HG03135 (cell line): ENCODE data around the gene UGP2.
A peak's percentile ranks its signal among the peaks of the same experiment; 100 is the strongest.

Experiments
- ATAC-seq: cut with Tn5 transposase; IDR thresholded peaks from one replicate; pipeline ENCODE4 v1.9.1; 2021; ENCODE audit warnings: mild to moderate bottlenecking, moderate library complexity; ENCODE audit not compliant: unreplicated experiment

UGP2 gene

DNA sequence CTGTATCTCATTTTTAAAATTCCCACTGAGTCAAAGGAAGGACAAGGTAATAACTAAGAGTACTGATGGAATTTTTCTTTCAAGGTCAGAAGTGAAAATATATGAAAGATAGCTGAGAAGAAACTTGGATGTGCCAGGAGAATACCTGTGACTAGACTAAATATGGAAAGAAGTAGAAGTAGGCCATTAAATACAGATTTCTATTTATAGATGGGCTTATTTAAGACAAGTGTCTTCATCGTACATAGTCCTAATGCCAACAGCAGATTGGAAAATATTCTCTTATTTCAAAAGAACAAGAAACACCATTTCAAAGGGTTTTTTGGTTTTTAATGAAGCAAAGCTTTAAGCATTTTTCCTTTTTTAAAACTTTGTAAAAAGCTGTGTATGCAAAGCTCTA, 22.0 kb downstream of the UGP2 start:
- ATAC-seq = no peak

DNA sequence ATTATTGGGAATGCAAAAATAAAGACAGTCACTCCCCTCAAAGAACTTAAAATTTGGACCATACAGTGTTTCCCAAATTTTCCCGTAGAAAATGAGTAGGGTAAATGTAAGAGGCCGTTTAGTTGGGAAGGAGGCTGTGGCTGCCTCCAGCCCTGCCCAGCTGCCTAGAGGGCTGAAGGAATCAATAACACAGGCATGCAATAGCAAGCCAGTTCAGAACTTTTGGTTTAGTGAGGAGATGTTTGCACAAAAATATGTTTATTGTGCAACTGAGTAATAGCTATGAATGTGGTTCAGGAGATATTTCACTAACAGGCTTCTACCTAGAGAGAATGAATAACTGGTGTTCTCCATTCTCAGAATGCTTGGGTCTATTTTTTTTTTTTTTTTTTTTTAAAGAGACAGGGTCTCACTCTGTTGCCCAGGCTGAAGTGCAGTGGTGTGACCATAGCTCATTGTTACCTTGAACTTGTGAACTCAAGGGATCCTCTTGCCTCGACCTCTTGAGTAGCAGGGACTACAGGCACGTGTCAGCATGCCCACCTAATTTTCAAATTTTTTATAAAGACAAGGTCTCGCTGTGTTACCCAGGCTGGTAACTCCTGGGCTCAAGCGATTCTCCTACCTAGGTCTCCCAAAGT, 23.6 kb downstream of the UGP2 start:
- ATAC-seq = no peak

DNA sequence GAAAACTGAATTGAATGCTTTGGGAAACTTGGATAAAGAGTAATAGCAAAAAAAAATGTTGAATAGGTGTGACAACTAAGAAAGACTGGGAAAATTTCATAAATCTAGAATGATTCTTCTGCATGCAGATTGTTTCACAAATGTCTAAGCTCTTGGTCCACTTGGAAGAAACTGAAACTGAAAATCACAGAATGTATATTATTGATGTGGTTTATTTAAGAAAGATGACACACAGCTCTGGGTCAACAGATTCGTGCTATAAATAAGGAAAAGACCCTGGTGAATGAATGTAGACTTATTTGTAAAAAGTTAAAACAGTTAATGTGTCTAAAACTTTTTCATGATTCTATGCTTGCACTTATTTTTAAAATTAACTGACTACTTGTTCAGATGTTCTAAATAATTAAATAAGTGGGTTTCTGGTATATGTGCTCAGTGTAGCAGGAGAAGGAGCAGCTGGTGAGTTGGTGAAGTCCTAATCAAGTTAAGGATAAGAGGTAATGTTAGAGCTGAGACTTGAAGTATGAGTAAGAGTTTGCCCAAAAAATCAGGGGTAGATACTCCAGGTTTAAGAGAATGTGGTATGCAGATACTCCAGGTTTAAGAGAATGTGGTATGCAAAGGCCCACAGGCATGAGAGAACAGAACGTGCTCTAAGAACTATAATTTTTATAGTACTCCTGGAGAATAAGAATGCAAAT, 24.5 kb downstream of the UGP2 start:
- no peak for ATAC-seq

DNA sequence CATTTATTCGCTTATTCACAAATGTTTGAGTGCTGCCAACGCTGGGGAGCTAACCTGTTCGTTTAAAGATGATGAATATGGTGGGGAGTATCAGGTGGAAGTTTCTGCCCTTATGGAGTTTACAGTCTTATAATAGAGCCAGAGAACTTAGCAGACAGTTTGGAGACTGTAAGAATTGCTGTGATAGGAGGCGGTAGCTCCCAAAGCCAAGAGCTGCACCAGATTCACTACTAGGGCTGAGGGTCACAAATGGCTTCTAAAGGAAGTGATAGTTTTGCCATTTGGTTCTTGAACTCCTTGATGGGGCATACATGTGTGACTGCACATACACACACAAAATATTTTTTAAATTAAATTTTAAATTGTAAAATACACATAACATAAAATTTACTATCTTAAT, 29.0 kb downstream of the UGP2 start:
- ATAC-seq = no peak

DNA sequence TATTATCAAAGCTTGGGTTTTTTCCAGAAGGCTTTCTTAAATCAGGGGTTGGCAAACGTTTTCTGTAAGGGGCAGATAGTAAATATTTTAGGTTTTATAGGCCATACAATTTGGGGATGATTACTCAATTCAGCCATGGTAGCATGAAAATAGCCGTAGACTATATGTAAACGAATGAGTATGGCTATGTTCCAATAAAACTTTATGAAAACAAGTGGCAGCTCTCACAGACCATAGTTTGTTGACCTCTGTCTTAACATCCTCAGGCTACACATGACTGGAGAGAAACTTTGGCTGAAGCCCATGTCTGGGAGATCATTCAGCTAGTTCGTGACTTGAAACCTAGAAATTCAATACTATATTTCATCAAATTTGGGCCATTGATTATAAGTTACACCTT, 30.2 kb downstream of the UGP2 start:
- ATAC-seq = no peak

DNA sequence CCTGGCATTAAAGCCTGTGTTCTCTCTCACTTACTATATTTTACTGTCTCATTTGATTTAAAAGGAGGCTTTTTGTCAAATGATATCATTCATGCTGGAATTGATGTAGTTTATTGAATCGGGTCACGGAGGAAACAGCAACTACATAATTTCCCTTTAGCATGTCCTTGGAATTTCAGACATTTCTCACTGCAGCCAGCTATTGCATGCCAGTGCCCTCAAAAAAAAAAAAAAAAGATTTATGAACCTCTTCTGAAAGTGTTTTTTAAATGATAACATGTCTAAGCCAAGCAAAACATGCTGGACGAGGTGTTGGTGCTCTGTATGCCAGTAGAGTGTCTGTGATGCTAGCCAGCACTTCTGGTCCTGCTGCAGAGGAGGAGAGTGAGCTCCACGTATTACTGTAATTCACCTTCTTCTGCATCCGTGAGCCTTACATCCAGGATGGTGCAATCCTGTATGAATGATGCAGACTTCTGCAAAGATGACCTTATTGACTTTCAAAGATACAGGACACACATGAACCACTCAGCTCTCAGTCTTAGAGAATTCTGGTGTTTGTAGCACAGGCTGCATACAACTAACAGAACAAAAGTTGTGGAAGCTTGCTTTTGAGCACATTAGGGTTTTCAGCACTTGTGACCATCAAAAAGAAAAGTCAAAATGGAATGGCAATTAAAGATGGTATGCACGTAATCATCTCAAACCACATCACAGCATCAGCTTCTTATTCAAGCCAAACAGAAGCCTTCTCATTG, 31.1 kb downstream of the UGP2 start:
- ATAC-seq = no peak

DNA sequence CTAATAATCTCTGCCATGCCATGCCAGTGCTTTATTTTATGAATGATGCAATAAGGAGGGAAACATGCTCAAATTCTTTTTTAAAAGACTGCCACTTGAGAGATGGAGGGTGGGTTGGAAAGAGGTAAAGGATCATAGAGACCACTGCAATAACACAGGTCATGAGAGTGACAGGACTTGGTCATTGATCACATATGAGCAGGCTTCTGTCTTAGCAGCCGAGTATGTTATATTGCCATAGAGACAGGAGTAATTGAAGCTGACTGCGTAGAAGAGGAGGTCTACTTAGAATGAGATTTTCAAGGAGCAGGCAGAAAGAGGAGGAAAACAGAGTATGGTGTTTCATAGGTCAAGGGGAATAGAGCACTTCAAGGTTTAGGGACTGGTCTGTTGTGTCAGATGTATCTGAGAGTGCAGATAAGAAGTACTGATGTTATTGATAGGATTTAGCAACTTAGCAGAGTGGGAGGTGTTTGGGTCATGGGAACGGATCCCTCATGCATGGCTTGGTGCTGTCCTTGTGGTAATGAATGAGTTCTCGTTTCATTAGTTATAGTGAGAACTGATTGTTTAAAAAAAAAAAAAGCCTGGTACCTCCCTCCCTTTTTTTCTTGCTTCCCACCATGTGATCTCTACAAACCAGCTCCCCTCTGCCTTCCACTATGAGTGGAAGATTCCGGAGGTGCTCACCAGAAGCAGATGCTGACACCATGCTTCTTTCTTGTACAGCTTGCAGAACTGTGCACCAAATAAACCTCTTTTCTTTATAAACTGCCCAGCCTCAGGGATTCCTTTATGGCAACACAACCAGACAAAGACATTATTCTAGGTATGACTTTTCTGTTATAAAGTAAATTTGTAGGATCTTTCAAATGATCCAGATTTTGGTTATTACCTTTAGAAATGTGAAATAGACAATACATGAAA, 32.8 kb downstream of the UGP2 start:
- ATAC-seq = no peak

DNA sequence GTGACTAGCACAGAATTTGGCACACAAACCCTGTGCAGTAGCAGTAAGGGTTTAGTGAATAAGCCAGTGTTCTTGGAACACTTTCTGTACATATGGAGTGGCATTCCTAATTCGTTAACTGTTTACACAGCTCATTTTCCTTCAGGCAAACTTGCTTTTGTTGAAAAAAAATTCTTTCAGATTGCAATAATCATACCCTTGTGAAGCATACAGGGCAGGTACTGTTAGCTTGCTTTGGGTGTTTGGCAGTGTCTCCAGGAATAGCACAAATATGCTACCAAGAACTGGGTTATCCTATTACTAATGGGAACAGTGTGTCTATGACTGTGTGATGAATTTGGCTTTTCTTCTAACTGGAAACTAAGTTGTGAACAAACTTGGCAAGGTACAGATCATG, 33.4 kb downstream of the UGP2 start:
- ATAC-seq = no peak

DNA sequence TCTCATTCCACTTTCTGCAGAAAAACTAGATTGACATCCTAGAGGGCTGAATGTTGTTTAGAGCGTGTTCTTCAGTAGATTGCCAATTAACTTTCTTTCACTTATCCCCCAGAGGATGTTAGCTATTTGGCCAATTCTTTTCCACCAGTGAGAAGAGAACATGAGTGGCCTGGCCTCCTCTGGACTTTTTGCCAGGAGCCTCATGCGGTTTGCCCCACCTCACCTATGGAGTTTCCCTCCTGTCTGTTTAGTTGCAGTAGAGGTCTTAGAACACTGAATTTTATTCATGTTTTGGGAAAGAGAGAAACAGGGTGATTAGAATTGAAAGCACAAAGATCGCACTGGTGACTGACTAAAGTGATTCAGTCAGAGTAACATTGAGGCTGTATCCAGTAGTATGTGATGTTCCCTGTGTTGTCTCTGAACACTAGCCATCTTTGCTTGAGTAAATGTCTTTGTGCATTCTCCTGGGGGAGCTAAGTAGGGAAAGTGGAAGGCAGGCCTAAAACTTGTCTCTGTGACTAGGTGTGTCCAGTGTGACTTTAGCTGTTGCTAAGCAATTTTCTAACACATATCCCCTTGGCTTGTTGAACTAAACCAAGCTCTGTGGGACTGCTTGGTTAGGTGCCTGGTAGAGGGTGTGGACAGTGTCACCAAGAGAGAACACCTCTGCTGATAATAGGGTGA, 34.0 kb downstream of the UGP2 start:
- no peak for ATAC-seq

DNA sequence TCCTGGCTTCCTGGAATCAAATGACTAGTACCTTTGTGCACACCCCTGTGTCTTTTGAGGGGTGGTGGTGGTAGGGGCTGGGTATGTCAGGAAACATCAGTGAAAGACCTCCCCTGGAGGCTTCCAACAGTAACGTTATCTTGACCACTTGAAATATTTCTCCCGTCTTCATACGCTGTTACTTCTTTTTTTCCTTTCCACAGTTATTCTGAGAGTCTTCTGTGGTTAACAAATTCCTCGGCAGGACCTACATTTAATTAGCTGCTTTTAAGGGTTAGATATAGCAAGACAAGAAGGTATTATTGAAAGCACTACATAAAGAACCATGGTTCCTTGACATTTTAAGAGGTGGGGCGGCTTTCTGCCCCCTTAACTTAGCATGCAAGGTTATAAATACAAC, 34.6 kb downstream of the UGP2 start:
- ATAC-seq = no peak

DNA sequence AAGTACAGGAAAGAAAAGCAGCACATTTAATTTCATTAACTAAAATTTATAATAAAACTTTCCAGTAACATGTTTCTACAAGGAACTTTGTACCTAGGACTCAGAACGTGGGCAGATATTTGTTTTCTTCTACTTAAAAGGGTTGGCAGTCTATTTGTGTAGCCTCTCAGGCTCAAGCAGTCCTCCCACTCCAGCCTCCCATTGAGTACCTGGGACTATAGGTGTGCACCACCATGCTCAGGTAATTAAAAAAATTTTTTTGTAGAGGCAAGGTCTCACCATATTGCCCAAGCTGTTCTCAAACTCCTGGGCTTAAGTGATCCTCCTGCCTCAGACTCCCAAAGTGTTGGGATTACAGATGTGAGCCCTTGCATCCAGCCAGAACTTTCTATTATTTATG, 36.8 kb downstream of the UGP2 start:
- no peak for ATAC-seq

DNA sequence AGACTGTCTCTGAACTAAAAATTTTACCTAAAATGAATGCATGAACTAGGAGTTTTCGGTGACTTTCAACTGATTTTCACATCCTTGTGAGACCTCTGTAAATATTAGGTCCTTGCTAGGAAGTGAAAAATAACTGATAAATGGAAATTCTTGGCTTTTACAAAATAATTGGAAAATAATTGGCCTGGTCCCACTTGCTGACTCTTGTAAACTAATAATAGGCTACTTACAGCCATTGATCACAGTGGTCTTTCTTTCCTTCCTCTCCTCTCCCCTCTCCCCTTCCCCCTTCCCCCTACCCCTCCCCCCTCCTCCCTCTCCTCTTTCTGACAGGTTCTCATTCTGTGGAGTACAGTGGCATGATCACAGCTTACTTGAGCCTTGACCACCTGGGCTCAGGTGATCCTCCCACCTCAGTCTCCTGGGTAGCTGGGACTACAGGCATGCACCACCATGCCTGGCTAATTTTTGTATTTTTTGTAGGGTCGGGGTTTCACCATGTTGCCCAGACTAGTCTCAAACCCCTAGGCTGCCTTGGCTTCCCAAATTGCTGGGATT, 38.3 kb downstream of the UGP2 start:
- ATAC-seq = no peak

DNA sequence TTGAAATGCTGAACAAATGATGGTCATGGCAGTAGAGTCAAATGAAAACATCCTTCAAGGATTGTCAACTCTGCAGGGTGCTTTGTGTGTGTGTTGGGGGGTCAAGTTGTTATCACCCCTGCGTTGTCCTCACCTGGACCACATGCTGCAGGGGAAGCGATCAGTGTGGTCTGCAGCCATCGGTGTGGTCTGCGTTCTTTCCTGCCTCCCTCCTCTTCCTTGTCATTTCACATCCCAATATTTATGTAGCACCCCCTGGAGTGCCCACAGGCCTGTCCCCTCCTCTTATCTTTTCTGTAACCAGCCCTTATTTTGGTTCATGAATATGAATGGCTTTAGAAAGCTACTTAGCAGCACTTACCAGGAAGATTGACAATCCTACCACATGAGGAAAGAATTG, 38.9 kb downstream of the UGP2 start:
- no peak for ATAC-seq

DNA sequence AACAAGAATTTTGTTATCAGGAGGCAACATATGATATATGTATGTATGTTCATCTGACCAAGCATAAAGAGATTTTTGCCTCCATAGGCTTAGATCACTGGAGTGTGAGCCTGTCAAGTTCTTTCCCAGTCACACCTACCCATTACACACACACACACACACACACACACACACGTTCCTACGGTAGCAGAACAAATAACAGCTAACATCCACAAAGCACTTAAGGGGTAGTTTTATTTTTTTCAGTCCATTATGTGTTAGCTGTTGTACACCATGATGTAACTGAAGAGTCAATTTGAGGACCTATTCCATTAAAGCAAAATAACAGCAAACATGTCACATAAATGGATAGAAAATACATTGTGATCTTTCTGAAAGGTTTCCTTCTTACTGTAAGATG, 39.5 kb downstream of the UGP2 start:
- ATAC-seq = no peak

DNA sequence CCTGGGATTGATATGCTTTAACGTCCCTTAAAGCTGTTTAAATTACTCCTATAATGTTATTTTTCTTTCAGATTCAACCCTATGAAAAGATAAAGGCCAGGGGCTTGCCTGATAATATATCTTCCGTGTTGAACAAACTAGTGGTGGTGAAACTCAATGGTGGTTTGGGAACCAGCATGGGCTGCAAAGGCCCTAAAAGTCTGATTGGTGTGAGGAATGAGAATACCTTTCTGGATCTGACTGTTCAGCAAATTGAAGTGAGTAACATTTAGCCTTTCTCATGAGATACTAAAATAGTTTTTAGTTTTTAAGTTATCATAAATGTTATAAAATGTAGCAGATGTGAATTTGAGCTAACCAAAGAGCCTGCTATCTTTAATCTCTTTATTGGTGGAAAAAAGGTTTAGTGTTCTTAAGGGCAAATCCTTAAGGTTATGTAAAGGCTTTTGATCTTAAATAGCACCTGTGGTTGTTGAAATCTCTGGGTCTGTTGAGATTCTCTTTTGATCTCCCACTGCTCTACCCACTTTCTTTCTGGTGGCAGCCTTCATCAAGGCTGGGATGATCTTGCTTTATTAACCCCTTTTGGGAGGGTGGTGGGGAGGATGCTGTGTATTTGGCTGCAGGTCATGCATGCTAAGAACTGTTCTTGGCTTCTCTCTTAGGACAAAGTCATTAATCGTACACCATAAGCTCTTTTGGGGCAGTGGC, 40.9 kb downstream of the UGP2 start:
- ATAC-seq = no peak

DNA sequence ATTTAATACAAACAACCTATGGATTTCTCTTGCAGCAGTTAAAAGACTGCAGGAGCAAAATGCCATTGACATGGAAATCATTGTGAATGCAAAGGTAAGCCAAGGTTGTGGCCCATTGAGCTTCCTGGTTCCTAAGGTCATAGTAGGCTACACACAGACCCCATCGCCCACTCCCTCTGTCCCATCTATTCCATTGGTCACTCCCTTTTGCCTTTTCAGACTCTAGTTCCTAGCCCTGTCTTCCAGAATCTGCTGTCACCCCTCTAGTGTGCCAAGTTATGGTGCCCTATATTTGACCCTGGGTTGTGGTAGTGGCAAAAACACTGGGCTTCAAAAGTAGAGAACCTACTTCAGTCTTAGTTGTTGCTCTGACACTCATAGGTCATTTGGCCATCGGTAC, 44.7 kb downstream of the UGP2 start:
- no peak for ATAC-seq

DNA sequence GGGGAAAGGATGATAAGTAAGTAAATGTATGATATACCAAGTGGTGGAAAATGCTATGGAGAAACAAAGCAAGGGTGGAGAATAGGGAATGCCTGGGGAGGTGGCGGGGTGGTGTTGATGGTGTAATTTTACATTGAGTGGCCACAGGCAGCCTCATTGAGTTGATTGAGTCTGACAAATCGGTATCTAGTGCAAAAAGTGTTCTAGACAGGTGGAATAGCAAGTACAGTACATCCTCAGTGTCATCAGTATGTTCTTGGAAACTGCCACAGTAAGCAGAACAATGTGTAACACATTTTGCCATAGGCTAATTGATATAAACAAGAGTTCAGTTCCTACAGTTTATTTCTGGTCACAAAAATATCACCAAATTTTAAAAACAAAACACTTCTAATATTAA, 46.4 kb downstream of the UGP2 start:
- no peak for ATAC-seq

DNA sequence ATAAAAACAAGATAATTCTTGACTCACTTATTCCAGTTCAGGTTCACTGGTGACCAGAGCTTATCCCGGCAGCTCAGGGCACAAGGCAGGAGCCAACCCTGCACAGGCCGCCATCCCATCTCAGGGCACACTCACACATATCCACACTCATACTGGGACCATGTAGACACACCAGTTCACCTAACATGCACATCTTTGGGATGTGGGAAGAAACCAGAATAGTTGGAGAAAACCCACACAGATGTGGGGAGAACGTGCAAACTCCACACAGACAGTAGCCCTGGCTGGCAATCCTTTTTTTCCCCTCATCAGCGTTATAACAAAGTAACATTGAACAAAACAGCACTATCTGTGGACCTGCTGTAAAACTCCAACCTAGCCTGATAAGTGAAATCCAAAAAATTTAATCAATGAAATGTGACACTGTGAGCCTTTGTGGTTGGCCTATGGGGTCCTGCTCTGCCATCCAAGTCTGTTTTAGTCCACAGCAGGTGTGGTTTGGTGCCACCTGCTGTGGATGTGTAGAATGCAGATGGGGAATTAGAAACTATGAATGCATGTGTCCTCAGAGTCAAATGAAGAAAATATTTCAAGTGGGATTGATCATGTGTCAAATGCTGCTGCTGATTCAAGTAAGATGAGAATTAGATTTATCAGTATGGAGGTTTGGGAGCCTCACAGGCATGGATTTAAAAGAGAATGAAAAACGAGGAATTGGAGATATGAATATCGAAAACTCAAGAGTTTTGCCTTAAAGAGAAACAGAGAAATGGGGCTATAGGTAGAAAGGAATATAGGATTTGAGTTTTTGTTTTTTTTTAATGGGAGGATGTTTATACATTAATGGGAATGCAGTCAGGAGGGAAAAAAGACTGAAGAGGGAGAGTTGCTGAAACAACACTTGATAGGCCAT, 47.0 kb downstream of the UGP2 start:
- peak; percentile 62 for ATAC-seq

DNA sequence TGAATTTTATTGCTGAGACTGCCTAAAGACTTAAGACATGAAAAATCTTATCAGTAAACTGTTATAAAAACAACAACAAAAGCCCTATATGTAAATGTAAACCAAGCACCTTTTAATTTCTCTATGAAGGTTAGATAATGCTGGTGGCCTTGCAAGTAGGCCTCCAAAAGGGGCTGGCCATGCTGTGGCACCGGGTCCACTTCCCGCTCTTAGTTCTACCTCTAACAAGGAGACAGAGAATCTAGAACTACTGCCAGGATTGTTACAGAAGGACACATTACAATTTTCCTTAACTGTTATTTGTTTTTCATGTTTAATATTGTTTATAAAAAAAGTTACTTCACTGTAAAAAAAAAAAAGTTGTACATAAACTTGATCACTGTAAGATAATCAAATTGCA, 49.0 kb downstream of the UGP2 start:
- ATAC-seq = no peak
